Fibroblast of mammary gland (primary cell): Measurements from ENCODE around the gene FARS2.

Experiments used
- DNase-seq: peaks from one replicate; pipeline ENCODE4 v3.0.0-alpha.2; 2010; ENCODE audit warnings: low read depth
- H3K4me3 ChIP-seq: 2 replicates; pipeline ENCODE4 v1.5.1; 2011; ENCODE audit warnings: low read depth, mild to moderate bottlenecking, low read length, moderate library complexity; ENCODE audit not compliant: control insufficient read depth
- TF ChIP-seq, protein P1 (sequence below): conservative IDR thresholded peaks from 2 replicates; pipeline ENCODE4 v1.5.1; 2011; ENCODE audit warnings: low read depth, low read length, inconsistent platforms; ENCODE audit not compliant: control insufficient read depth, insufficient read depth

The FARS2 gene

DNA sequence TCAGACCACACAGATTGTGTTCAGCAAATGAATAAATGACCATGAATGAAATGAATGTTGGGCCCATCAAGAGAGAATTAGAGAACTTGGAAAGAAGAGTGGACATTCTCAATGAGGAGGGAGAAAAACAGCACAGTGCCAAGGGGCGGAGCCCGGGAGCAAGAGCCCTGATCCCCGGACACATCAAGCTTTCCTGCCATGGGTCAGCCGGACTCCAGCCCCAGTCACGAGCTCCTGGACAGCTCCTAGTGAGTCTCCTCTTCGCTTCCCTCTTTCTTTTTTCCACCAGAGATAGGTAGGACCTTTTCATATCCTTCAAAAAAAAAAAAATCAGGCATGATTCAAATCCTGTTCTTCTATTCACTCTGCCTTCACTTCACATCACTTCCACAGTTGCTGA lies 471.2 kb downstream of the FARS2 start:
- H3K4me3 ChIP-seq = no peak overlapping the region
- DNase-seq = no peak
- TF ChIP-seq, protein P1, sequence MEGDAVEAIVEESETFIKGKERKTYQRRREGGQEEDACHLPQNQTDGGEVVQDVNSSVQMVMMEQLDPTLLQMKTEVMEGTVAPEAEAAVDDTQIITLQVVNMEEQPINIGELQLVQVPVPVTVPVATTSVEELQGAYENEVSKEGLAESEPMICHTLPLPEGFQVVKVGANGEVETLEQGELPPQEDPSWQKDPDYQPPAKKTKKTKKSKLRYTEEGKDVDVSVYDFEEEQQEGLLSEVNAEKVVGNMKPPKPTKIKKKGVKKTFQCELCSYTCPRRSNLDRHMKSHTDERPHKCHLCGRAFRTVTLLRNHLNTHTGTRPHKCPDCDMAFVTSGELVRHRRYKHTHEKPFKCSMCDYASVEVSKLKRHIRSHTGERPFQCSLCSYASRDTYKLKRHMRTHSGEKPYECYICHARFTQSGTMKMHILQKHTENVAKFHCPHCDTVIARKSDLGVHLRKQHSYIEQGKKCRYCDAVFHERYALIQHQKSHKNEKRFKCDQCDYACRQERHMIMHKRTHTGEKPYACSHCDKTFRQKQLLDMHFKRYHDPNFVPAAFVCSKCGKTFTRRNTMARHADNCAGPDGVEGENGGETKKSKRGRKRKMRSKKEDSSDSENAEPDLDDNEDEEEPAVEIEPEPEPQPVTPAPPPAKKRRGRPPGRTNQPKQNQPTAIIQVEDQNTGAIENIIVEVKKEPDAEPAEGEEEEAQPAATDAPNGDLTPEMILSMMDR = no peak

DNA sequence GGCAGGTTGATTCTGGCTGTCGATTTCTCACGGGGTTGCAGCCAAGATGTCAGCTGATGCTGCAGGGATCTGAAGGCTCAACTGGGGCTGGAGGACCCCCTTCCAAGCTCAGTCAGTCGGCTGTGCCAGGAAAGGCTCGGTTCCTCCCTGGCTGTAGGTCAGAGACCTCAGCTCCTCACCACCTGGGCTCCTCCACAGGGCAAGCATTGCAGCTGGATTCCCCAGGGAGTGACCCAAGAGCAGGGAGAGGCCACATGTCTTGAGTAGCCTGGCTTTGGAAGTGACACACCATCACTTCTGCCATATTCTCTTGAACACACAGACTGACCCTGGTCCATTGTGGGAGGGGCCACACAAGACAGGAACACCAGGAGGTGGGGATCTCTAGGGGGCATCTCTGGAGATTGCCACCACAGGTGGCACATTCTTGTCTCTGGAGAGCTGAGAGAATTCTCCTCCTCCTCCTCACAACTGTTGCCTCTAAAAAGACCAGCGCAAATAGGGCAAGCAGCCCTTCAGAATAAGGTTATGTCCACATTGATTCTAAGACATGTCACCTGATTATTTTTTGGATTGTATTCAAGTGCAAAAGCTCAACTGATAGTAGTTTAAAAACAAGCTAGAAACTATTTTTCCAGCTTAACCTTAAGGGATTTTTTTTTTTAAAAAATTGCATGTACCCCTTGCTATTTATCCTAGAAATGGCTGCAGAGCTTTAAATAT lies 474.9 kb downstream of the FARS2 start:
- no peak overlapping the region for H3K4me3 ChIP-seq
- DNase-seq = no peak
- TF ChIP-seq, protein P1 = no peak

DNA sequence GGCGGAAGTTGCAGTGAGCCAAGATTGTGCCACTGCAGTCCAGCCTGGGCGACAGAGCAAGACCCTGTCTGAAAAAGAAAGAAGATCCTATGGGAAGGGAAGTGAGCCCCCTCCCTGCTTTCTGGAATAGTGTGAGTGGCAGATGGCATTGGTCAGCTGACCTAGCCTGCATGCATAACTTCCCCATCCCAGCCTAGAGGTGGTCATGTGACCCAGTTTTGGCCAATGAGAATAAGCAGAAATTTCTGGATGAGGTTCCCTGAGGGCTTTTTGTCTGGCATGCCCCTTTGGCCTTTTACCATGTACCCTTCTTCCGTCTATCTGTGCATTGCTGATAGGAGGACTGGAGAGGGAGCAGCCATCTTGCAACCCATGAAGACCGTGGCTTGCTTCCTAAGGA lies 476.1 kb downstream of the FARS2 start:
- H3K4me3 ChIP-seq = no peak overlapping the region
- DNase-seq = no peak
- TF ChIP-seq, protein P1 = no peak

DNA sequence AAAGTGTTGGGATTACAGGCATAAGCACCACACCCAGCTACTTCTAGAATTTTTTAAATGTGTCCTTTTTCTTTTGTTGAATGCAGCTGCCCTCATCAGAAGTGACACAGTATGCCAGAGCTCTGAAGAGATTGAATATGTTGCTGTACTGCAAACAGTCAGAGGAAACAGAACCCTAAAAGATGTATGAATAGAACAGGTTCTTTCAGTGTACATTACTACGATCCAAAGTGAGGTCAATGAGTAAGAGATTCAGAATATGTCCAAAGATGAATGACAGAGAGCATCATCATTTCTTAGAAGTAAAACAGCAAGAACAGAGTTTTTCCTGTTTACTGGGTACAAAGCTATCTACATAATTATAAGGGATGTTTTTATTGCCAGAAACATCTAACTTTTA lies 476.9 kb downstream of the FARS2 start:
- H3K4me3 ChIP-seq = no peak overlapping the region
- TF ChIP-seq, protein P1 = no peak
- DNase-seq = no peak

DNA sequence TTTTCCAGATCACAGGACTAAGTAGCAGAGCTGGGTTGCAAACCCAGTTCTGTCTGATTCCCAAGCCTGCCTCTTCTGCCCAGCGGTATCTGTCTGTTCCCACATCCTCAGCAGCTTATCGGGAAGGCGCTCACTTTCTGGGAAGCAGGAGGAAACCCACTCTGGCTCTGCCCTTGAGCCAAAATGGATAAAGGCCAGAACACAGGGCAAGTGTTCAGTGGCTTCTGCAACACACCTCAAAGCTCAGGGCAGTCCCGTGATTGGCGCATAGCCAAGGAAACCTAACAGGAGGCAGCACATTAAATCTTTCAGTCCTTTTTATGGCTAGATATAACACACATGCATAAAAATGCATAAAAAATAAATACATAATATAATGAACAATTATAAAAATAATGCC lies 483.2 kb downstream of the FARS2 start:
- TF ChIP-seq, protein P1 = no peak
- no peak for DNase-seq

DNA sequence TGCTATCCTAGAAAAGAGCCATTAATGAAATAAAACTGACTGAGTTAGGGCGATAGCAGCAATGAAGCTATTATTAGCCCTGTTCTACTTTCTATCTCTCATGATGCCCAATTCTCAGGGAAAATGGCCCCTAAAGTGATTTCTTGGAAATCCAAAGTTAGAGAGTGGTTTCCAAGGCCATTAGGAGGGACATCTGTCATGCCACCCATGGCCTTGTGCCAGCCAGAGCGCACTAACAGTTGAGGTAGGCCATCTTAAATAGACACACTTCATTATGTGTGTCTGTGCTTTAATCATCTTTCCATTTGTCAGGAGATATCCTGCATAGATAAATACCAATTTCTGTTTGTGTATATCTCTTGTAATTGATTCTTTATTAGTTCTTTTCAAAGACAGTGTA lies 483.8 kb downstream of the FARS2 start:
- TF ChIP-seq, protein P1 = no peak
- DNase-seq = no peak
- H3K4me3 ChIP-seq = no peak overlapping the region

More for the DNA sequence above, 483.2 kb downstream of the FARS2 start:
- no peak overlapping the region for H3K4me3 ChIP-seq
